Activated CD8-positive, alpha-beta T cell treated with anti-CD3 and anti-CD28 coated beads for 36 hours (primary cell): ENCODE measurements around the gene MAP3K19. TPM values are rescaled to one million over a fixed set of nuclear protein-coding genes. Genes with fewer than 3 reads are reported as not detected.

ENCODE experiments used
- ATAC-seq: fragments of 200-7000 bp; cut with Tn5 transposase; one replicate; pipeline ENCODE4 v1.10.0; 2021; ENCODE audit warnings: mild to moderate bottlenecking, moderate library complexity
- CTCF ChIA-PET: fragments of 350-600 bp; sonication (Branson Sonifier 250); formaldehyde crosslinking; loops from one replicate; lab custom pipeline; 2021; ENCODE audit warnings: antibody characterized with exemption; lab: Charles Lee
- POLR2A ChIA-PET: fragments of 350-600 bp; sonication (Branson Sonifier 250); formaldehyde crosslinking; loops from one replicate; lab custom pipeline; 2021; ENCODE audit warnings: antibody characterized with exemption; lab: Charles Lee
- DNase-seq: peaks from one replicate; pipeline ENCODE4 v3.0.0-alpha.2; 2020
- H3K27ac Mint-ChIP-seq: one replicate; pipeline ENCODE4 v1.8.0; 2021; ENCODE audit warnings: mild to moderate bottlenecking, mixed read lengths
- H3K27me3 Mint-ChIP-seq: one replicate; pipeline ENCODE4 v1.8.0; 2021; ENCODE audit warnings: mixed read lengths
- H3K36me3 Mint-ChIP-seq: one replicate; pipeline ENCODE4 v1.8.0; 2021; ENCODE audit warnings: low read depth, mixed read lengths
- H3K4me1 Mint-ChIP-seq: one replicate; pipeline ENCODE4 v1.8.0; 2021; ENCODE audit warnings: low read depth, mixed read lengths
- H3K4me3 Mint-ChIP-seq: one replicate; pipeline ENCODE4 v1.8.0; 2021; ENCODE audit warnings: mild to moderate bottlenecking, moderate library complexity, mixed read lengths
- H3K9me3 Mint-ChIP-seq: one replicate; pipeline ENCODE4 v1.8.0; 2021; ENCODE audit warnings: mixed read lengths
- CTCF ChIP-seq: fragments of 200-600 bp; IDR thresholded peaks from one replicate; pipeline ENCODE4 v1.8.0; 2022; ENCODE audit warnings: antibody characterized with exemption, mild to moderate bottlenecking
- intact Hi-C: fragments of 100-400 bp; cut with micrococcal nuclease; formaldehyde crosslinking; loops from one replicate; pipeline ENCODE4 v1.10.0; 2022
- total RNA-seq, 2 experiments: library from RNA; stranded (reverse); gene quantifications; one replicate each; pipeline ENCODE4 v1.2.3, GENCODE V29; 2021

MAP3K19 gene
- total RNA-seq, 2 experiments from 2014 or later: not detected

- DNase-seq (no peak), ATAC-seq (no peak)
- Mint-ChIP-seq H3K27me3 (no peaks in the 10 kb centered on the region), H3K4me3 (no peak overlapping the region), H3K36me3 (peaks cover 38% of the 10 kb centered on the region), H3K4me1 (peaks cover 13% of the 10 kb centered on the region), H3K27ac (no peak overlapping the region), H3K9me3 (no peaks in the 10 kb centered on the region)
- ChIA-PET POLR2A (no interaction called here), CTCF (no interaction called here)
- no peak for TF ChIP-seq CTCF
- intact Hi-C loops: no loop called here
Observed at GRCh38 chr2:134955744-134956143, 91.5 kb downstream of the MAP3K19 start.

GRCh38 chr2:134954065-134954464 is 93.2 kb downstream of the MAP3K19 start:
- no peaks in the 10 kb centered on the region for H3K9me3 Mint-ChIP-seq
- no peaks in the 10 kb centered on the region for H3K27me3 Mint-ChIP-seq
- H3K4me1 Mint-ChIP-seq: peaks cover 26% of the 10 kb centered on the region
- ChIA-PET POLR2A (no interaction called here), CTCF (no interaction called here)
- H3K4me3 Mint-ChIP-seq: no peak overlapping the region
- intact Hi-C loops: no loop called here
- peak overlapping the region; percentile 49 for H3K27ac Mint-ChIP-seq
- H3K36me3 Mint-ChIP-seq: peaks cover 47% of the 10 kb centered on the region
- DNase-seq: no peak
- no peak for ATAC-seq
- no peak for TF ChIP-seq CTCF

GRCh38 chr2:134952608-134953007 is 94.6 kb downstream of the MAP3K19 start:
- peaks cover 54% of the 10 kb centered on the region for H3K36me3 Mint-ChIP-seq
- intact Hi-C loops: no loop called here
- no peak overlapping the region for H3K4me3 Mint-ChIP-seq
- DNase-seq (no peak), ATAC-seq (no peak)
- no peaks in the 10 kb centered on the region for H3K27me3 Mint-ChIP-seq
- peaks cover 34% of the 10 kb centered on the region for H3K4me1 Mint-ChIP-seq
- CTCF ChIA-PET: no interaction called here
- no peak overlapping the region for H3K27ac Mint-ChIP-seq
- POLR2A ChIA-PET: no interaction called here
- no peak for TF ChIP-seq CTCF
- H3K9me3 Mint-ChIP-seq: no peaks in the 10 kb centered on the region

GRCh38 chr2:134950886-134951285 is 96.4 kb downstream of the MAP3K19 start:
- no peak for ATAC-seq
- POLR2A ChIA-PET: interaction anchor here (0.7 to 1.1 kb wide), 2 partner anchors 20 to 248 kb away, joined by 3 read pairs; no protein-coding TSS in a partner anchor
- no peak overlapping the region for H3K27ac Mint-ChIP-seq
- no peaks in the 10 kb centered on the region for H3K9me3 Mint-ChIP-seq
- peaks cover 37% of the 10 kb centered on the region for H3K4me1 Mint-ChIP-seq
- no peaks in the 10 kb centered on the region for H3K27me3 Mint-ChIP-seq
- no peak for TF ChIP-seq CTCF
- peaks cover 57% of the 10 kb centered on the region for H3K36me3 Mint-ChIP-seq
- H3K4me3 Mint-ChIP-seq: no peak overlapping the region
- intact Hi-C loops: no loop called here
- no peak for DNase-seq
- CTCF ChIA-PET: interaction anchor here (0.6 to 1.6 kb wide), 7 partner anchors 8 to 175 kb away, joined by 3 to 5 read pairs (median 3); no protein-coding TSS in a partner anchor

GRCh38 chr2:134949981-134950708 is 97.1 kb downstream of the MAP3K19 start:
- peaks cover 42% of the 10 kb centered on the region for H3K4me1 Mint-ChIP-seq
- H3K27ac Mint-ChIP-seq: peak overlapping the region; percentile 42
- ATAC-seq (peak; percentile 70), DNase-seq (peak; percentile 30)
- CTCF ChIA-PET: interaction anchor here (0.6 to 1.6 kb wide), 7 partner anchors 7 to 174 kb away, joined by 3 to 5 read pairs (median 3); no protein-coding TSS in a partner anchor
- no peaks in the 10 kb centered on the region for H3K27me3 Mint-ChIP-seq
- H3K36me3 Mint-ChIP-seq: peaks cover 63% of the 10 kb centered on the region
- intact Hi-C loops: no loop called here
- POLR2A ChIA-PET: interaction anchor here (0.7 to 1.1 kb wide), 2 partner anchors 19 to 249 kb away, joined by 3 read pairs; no protein-coding TSS in a partner anchor
- no peak overlapping the region for H3K4me3 Mint-ChIP-seq
- H3K9me3 Mint-ChIP-seq: no peaks in the 10 kb centered on the region
- no peak for TF ChIP-seq CTCF
